ENCODE results near the gene SOS2. TPM values are rescaled to one million over a fixed set of nuclear protein-coding genes. Genes with fewer than 3 reads are reported as not detected.
"Not testable (repeated sequence)": the region's sequence is repeated elsewhere in the genome, so short reads cannot be mapped to it uniquely, and the experiment has no call there.

Gene SOS2
- total RNA-seq, 1 donor from 2014 or later, result 26.5 TPM

- no peak for DNase-seq (ENCODE audit: low spot score)
Measured at GRCh38 chr14:50085570-50086320, 145.6 kb downstream of the SOS2 start.

GRCh38 chr14:50084666-50085065, 146.7 kb downstream of the SOS2 start:
- no peak for DNase-seq (ENCODE audit: low spot score)

GRCh38 chr14:50083467-50084337, 147.7 kb downstream of the SOS2 start:
- no peak for DNase-seq (ENCODE audit: low spot score)

GRCh38 chr14:50082784-50083466, 148.5 kb downstream of the SOS2 start:
- no peak for DNase-seq (ENCODE audit: low spot score)

GRCh38 chr14:50082308-50082742, 149.1 kb downstream of the SOS2 start:
- no peak for DNase-seq (ENCODE audit: low spot score)

GRCh38 chr14:50079103-50079502, 152.3 kb downstream of the SOS2 start:
- DNase-seq (ENCODE audit: low spot score), result not testable (repeated sequence)

- not testable (repeated sequence) for DNase-seq (ENCODE audit: low spot score)
Measured at GRCh38 chr14:50073663-50074062, 157.7 kb downstream of the SOS2 start.

- DNase-seq (ENCODE audit: low spot score), result no peak
Measured at GRCh38 chr14:50072395-50072794, 159.0 kb downstream of the SOS2 start.

GRCh38 chr14:50070840-50071548, 160.4 kb downstream of the SOS2 start:
- DNase-seq (ENCODE audit: low spot score), result no peak

GRCh38 chr14:50070230-50070629, 161.1 kb downstream of the SOS2 start:
- DNase-seq (ENCODE audit: low spot score), result no peak

- no peak for DNase-seq (ENCODE audit: low spot score)
Measured at GRCh38 chr14:50069325-50069724, 162.1 kb downstream of the SOS2 start.

- DNase-seq (ENCODE audit: low spot score), result no peak
Measured at GRCh38 chr14:50068496-50068895, 162.9 kb downstream of the SOS2 start.

GRCh38 chr14:50067723-50068495, 163.5 kb downstream of the SOS2 start:
- peak; percentile 64 for DNase-seq (ENCODE audit: low spot score)

Other genes with a start within 250 kb of the SOS2 start
- 6.3 TPM for gene VCPKMT, start 115.0 kb downstream of the SOS2 start, total RNA-seq
- 7.7 TPM for gene L2HGDH, start 80.7 kb upstream of the SOS2 start, total RNA-seq
- gene DMAC2L, start 80.7 kb upstream of the SOS2 start, total RNA-seq, result 15.9 TPM
- gene CDKL1, start 165.3 kb upstream of the SOS2 start, total RNA-seq, result 9.4 TPM